Measurements from ENCODE around the gene GDPD5. TPM values are rescaled to one million over a fixed set of nuclear protein-coding genes. Genes with fewer than 3 reads are reported as not detected.

The GDPD5 gene
- total RNA-seq, 2 experiments from 2014 or later: 13.5 to 57.3 TPM

GRCh38 chr11:75563501-75563977 is 37.8 kb upstream of the GDPD5 start:
- no peaks in the 10 kb centered on the region for H3K4me1 ChIP-seq (ENCODE audit: insufficient read depth, low read length, poor library complexity, severe bottlenecking)
- no peak overlapping the region for H3K4me2 ChIP-seq (ENCODE audit: low read length)
- no peaks in the 10 kb centered on the region for H4K20me1 ChIP-seq (ENCODE audit: insufficient read depth, low read length)
- no TSS peak for BruUV-seq (replicated peaks)
- H3K79me2 ChIP-seq (ENCODE audit: insufficient read depth, low read depth, low read length): no peaks in the 10 kb centered on the region
- no peaks in the 10 kb centered on the region for H3K9me3 ChIP-seq (ENCODE audit: low read length)
- H3K27ac ChIP-seq (ENCODE audit: low read depth, low read length, poor library complexity, severe bottlenecking): no peak overlapping the region
- H3K9me2 ChIP-seq (ENCODE audit: insufficient read depth, low read length): no peaks in the 10 kb centered on the region
- no peak overlapping the region for H3K4me3 ChIP-seq (ENCODE audit: low read depth, low read length, poor library complexity, severe bottlenecking)
- CTCF ChIA-PET (ENCODE audit: unreplicated experiment): no interaction called here
- TF ChIP-seq EZH2phosphoT487 (IDR thresholded peaks at IDR 0.05; ENCODE audit: borderline replicate concordance, low read depth, low read length): no peak
- TF ChIP-seq, protein P1, sequence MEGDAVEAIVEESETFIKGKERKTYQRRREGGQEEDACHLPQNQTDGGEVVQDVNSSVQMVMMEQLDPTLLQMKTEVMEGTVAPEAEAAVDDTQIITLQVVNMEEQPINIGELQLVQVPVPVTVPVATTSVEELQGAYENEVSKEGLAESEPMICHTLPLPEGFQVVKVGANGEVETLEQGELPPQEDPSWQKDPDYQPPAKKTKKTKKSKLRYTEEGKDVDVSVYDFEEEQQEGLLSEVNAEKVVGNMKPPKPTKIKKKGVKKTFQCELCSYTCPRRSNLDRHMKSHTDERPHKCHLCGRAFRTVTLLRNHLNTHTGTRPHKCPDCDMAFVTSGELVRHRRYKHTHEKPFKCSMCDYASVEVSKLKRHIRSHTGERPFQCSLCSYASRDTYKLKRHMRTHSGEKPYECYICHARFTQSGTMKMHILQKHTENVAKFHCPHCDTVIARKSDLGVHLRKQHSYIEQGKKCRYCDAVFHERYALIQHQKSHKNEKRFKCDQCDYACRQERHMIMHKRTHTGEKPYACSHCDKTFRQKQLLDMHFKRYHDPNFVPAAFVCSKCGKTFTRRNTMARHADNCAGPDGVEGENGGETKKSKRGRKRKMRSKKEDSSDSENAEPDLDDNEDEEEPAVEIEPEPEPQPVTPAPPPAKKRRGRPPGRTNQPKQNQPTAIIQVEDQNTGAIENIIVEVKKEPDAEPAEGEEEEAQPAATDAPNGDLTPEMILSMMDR (conservative IDR thresholded peaks at IDR 0.05; ENCODE audit: low read length): no peak
- DNase-seq (ENCODE audit: low spot score): no peak
- H3K36me3 ChIP-seq (ENCODE audit: insufficient read depth, low read length): no peaks in the 10 kb centered on the region
- H2AFZ ChIP-seq (ENCODE audit: low read length): no peak overlapping the region
- POLR2A ChIA-PET: no interaction called here
- intact Hi-C loops (cut with micrococcal nuclease; ENCODE audit: unreplicated experiment): no loop called here

- no TSS peak for BruUV-seq (replicated peaks)
- no peaks in the 10 kb centered on the region for H4K20me1 ChIP-seq (ENCODE audit: insufficient read depth, low read length)
- no peaks in the 10 kb centered on the region for H3K9me3 ChIP-seq (ENCODE audit: low read length)
- no peak for DNase-seq (ENCODE audit: low spot score)
- ChIA-PET CTCF (ENCODE audit: unreplicated experiment) (no interaction called here), POLR2A (no interaction called here)
- H3K4me2 ChIP-seq (ENCODE audit: low read length): no peak overlapping the region
- no peaks in the 10 kb centered on the region for H3K4me1 ChIP-seq (ENCODE audit: insufficient read depth, low read length, poor library complexity, severe bottlenecking)
- no peak overlapping the region for H2AFZ ChIP-seq (ENCODE audit: low read length)
- H3K79me2 ChIP-seq (ENCODE audit: insufficient read depth, low read depth, low read length): no peaks in the 10 kb centered on the region
- H3K36me3 ChIP-seq (ENCODE audit: insufficient read depth, low read length): no peaks in the 10 kb centered on the region
- H3K27ac ChIP-seq (ENCODE audit: low read depth, low read length, poor library complexity, severe bottlenecking): no peak overlapping the region
- TF ChIP-seq, protein P1 (conservative IDR thresholded peaks at IDR 0.05; ENCODE audit: low read length): no peak
- no peak for TF ChIP-seq EZH2phosphoT487 (IDR thresholded peaks at IDR 0.05; ENCODE audit: borderline replicate concordance, low read depth, low read length)
- intact Hi-C loops (cut with micrococcal nuclease; ENCODE audit: unreplicated experiment): no loop called here
- no peaks in the 10 kb centered on the region for H3K9me2 ChIP-seq (ENCODE audit: insufficient read depth, low read length)
- no peak overlapping the region for H3K4me3 ChIP-seq (ENCODE audit: low read depth, low read length, poor library complexity, severe bottlenecking)
Measured at GRCh38 chr11:75562836-75563484, 37.2 kb upstream of the GDPD5 start.

DNA sequence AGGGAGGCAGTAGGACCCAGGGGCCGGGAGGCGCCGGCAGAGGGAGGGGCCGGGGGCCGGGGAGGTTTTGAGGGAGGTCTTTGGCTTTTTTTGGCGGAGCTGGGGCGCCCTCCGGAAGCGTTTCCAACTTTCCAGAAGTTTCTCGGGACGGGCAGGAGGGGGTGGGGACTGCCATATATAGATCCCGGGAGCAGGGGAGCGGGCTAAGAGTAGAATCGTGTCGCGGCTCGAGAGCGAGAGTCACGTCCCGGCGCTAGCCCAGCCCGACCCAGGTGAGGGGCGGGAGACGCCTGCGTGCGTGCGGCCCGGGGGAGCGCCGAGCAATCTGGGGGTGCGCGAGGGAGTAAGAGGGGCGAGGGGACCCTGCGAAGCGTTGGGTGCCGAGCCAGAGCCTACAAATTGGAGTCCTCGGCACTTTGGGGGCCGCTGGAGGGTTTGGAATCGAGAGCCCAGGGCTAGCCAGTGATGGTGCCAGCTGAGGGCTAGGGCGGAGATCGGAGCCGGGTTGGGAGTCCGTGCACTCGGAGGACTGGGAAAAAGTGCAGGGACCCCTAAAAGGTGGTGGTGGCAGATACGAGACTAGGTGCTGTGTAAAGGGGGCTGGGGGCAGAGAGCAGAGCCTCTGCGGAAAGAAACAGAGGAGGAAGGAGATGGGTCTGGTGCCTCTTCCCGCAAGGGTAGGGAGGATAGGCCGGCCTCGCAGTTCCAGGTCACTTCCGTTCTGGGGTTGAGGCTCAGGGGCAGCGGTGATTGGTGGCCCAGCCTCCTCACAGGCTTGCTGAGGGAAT is 36.5 kb upstream of the GDPD5 start, which contains the start of gene SERPINH1:
Gene SERPINH1, plus strand, starts transcription at position 206 of the 788 bp plus-strand sequence. CDS start 4,097 bp downstream, outside the sequence.
- DNase-seq (ENCODE audit: low spot score): no peak
- no peak within 1 kb of the TSS for H2AFZ ChIP-seq (ENCODE audit: low read length)
- CTCF ChIA-PET (ENCODE audit: unreplicated experiment): no interaction called here
- H3K27ac ChIP-seq (ENCODE audit: low read depth, low read length, poor library complexity, severe bottlenecking): no peak within 1 kb of the TSS
- POLR2A ChIA-PET: interaction anchor here (0.6 kb wide), 1 partner anchor 102 kb away, joined by 3 read pairs; no protein-coding TSS in a partner anchor
- H3K9me2 ChIP-seq (ENCODE audit: insufficient read depth, low read length): no peaks in the 10 kb centered on the region
- no peaks in the 10 kb centered on the region for H3K36me3 ChIP-seq (ENCODE audit: insufficient read depth, low read length)
- H3K9me3 ChIP-seq (ENCODE audit: low read length): no peaks in the 10 kb centered on the region
- no peaks in the 10 kb centered on the region for H3K4me1 ChIP-seq (ENCODE audit: insufficient read depth, low read length, poor library complexity, severe bottlenecking)
- intact Hi-C loops (cut with micrococcal nuclease; ENCODE audit: unreplicated experiment): no loop called here
- no peaks in the 10 kb centered on the region for H4K20me1 ChIP-seq (ENCODE audit: insufficient read depth, low read length)
- TF ChIP-seq, protein P1 (conservative IDR thresholded peaks at IDR 0.05; ENCODE audit: low read length): no peak
- no peak for TF ChIP-seq EZH2phosphoT487 (IDR thresholded peaks at IDR 0.05; ENCODE audit: borderline replicate concordance, low read depth, low read length)
- H3K4me2 ChIP-seq (ENCODE audit: low read length): no peak within 1 kb of the TSS
- no TSS peak for BruUV-seq (replicated peaks)
- H3K79me2 ChIP-seq (ENCODE audit: insufficient read depth, low read depth, low read length): no peaks in the 10 kb centered on the region
- H3K4me3 ChIP-seq (ENCODE audit: low read depth, low read length, poor library complexity, severe bottlenecking): no peak within 1 kb of the TSS
